SK-N-SH (cell line): Measurements from ENCODE around the gene CACNG7.
A peak's percentile ranks its signal among the peaks of the same experiment; 100 is the strongest.

Experiments used
- CTCF ChIP-seq: fragments of 200-600 bp; sonication (generic); IDR thresholded peaks from 2 replicates; pipeline ENCODE4 v1.6.1; 2017; ENCODE audit warnings: antibody characterized with exemption, mild to moderate bottlenecking, moderate library complexity
- EP300 ChIP-seq, 2 experiments: IDR thresholded peaks; 2 replicates each; pipeline versions ENCODE4 v1.4.0 to v1.6.1; 2012; ENCODE audit warnings: borderline replicate concordance in 1 of 2, low read depth in 1 of 2, low read length in 1 of 2
- FOXM1 ChIP-seq: IDR thresholded peaks from 2 replicates; pipeline ENCODE4 v1.4.0; 2012; ENCODE audit warnings: low read depth, mild to moderate bottlenecking
- MAX ChIP-seq: IDR thresholded peaks from 2 replicates; pipeline ENCODE4 v1.4.0; 2012; ENCODE audit warnings: low read depth
- POLR2AphosphoS5 ChIP-seq: IDR thresholded peaks from 2 replicates; pipeline ENCODE4 v1.6.1; 2012; ENCODE audit warnings: low read depth, low read length
- RAD21 ChIP-seq: IDR thresholded peaks from 2 replicates; pipeline ENCODE4 v1.6.1; 2012; ENCODE audit warnings: mild to moderate bottlenecking, low read length
- REST ChIP-seq: IDR thresholded peaks from 2 replicates; pipeline ENCODE4 v1.6.1; 2012; ENCODE audit warnings: mild to moderate bottlenecking, low read depth, low read length, moderate library complexity
- TAF1 ChIP-seq: IDR thresholded peaks from 2 replicates; pipeline ENCODE4 v1.6.1; 2012; ENCODE audit warnings: low read depth, mild to moderate bottlenecking, low read length, moderate library complexity, borderline replicate concordance
- USF2 ChIP-seq: fragments of 150-350 bp; IDR thresholded peaks from 2 replicates; pipeline ENCODE4 v1.6.1; 2017; ENCODE audit warnings: antibody characterized with exemption, low read length, low read depth, borderline replicate concordance

- TF ChIP-seq EP300 (IDR thresholded peaks at IDR 0.05; ENCODE audit: borderline replicate concordance in 1 of 2, low read depth in 1 of 2, low read length in 1 of 2) (no peak), CTCF (no peak), MAX (peak; percentile 31; the same call in 1 of the 2 replicates), FOXM1 (no peak), TAF1 (peak; percentile 72), USF2 (no peak), POLR2AphosphoS5 (peak; percentile 61; the same call in 1 of the 2 replicates), REST (0 out of 2 replicates have a peak, but pooled peaks have one; percentile 17), RAD21 (no peak)
These were observed 52.7 kb downstream of the CACNG7 start for GRCh38 chr19:53961523-53962356.
